Uterus (tissue), 4 donors: Measurements from ENCODE around the gene RAB40C. TPM values are rescaled to one million over a fixed set of nuclear protein-coding genes. Genes with fewer than 3 reads are reported as not detected.

ENCODE experiments used
- DNase-seq, 2 donors: peaks; one replicate each; pipeline ENCODE4 v3.0.0-alpha.2; 2019 to 2020
- H3K27ac ChIP-seq, 2 donors: fragments of 200-600 bp; sonication (generic); 1 replicate in 1 of 2; 2 replicates in 1 of 2; pipeline ENCODE4 v1.5.1; 2016 to 2018
- H3K27me3 ChIP-seq, 2 donors: fragments of 200-600 bp; sonication (generic); one replicate each; pipeline ENCODE4 v1.5.1; 2018 to 2019; ENCODE audit warnings: control low read depth in 1 of 2
- H3K36me3 ChIP-seq, 2 donors: fragments of 200-600 bp; sonication (generic); one replicate each; pipeline ENCODE4 v1.5.1; 2019; ENCODE audit warnings: control low read depth in 1 of 2
- H3K4me1 ChIP-seq, 2 donors: fragments of 200-600 bp; sonication (generic); one replicate each; pipeline ENCODE4 v1.5.1; 2018 to 2019; ENCODE audit warnings: control low read depth in 1 of 2
- H3K4me3 ChIP-seq, 2 donors: fragments of 200-600 bp; sonication (generic); 1 replicate in 1 of 2; 2 replicates in 1 of 2; pipeline ENCODE4 v1.5.1; 2018 to 2019; ENCODE audit warnings: mild to moderate bottlenecking in 1 of 2
- H3K9me3 ChIP-seq, 2 donors: fragments of 200-600 bp; sonication (generic); one replicate each; pipeline ENCODE4 v1.5.1; 2019; ENCODE audit warnings: control low read depth in 1 of 2
- CTCF ChIP-seq, 4 experiments: fragments of 200-600 bp in 2 of 4; fragments of 450-650 bp in 2 of 4; sonication (generic) in 2 of 4; IDR thresholded peaks; one replicate each; pipeline ENCODE4 v1.5.1; 2016 to 2019; ENCODE audit warnings: antibody characterized with exemption in 4 of 4, mild to moderate bottlenecking in 2 of 4, moderate library complexity in 1 of 4
- POLR2A ChIP-seq, 2 donors: fragments of 450-650 bp; IDR thresholded peaks; one replicate each; pipeline ENCODE4 v1.6.1; 2016; ENCODE audit warnings: antibody characterized with exemption in 2 of 2, mild to moderate bottlenecking in 1 of 2, moderate library complexity in 1 of 2
- intact Hi-C: fragments of 100-400 bp; cut with DNase I; formaldehyde crosslinking; loops from one replicate; pipeline ENCODE4 v1.15.1; 2023; ENCODE audit warnings: low total_unique reads
- total RNA-seq, 4 donors: library from RNA; depleted of rRNA in 3 of 4; stranded (reverse); fragments of >200 nt in 3 of 4; gene quantifications; one replicate each; pipeline versions ENCODE4 v1.1.0 to v1.2.4, GENCODE V29; 2014 to 2023
- donor health status: DM: yes; HTN: yes; CAD: no.

Gene RAB40C
- total RNA-seq, 4 donors from 2014 or later = 0.59 to 25.4 (median 14.3) TPM

GRCh38 chr16:648071-648780 is 58.4 kb downstream of the RAB40C start:
- intact Hi-C loops = no loop called here
- TF ChIP-seq POLR2A (IDR thresholded peaks at IDR 0.05) = no peak
- TF ChIP-seq CTCF (IDR thresholded peaks at IDR 0.05) = peak in 1 of 4 experiments; percentile 7
- no peaks in the 10 kb centered on the region for H3K36me3 ChIP-seq
- H3K4me1 ChIP-seq = peaks cover 0 to 26% of the 10 kb centered on the region in 2 donors
- no peaks in the 10 kb centered on the region for H3K9me3 ChIP-seq
- DNase-seq = no peak
- peak overlapping the region; percentile 71 to 91 for H3K27ac ChIP-seq
- no peaks in the 10 kb centered on the region for H3K27me3 ChIP-seq
- H3K4me3 ChIP-seq = peak overlapping the region; percentile 40 to 75

GRCh38 chr16:648781-649589 is 59.1 kb downstream of the RAB40C start, which contains the start of gene WDR90:
Gene WDR90, plus strand, starts transcription at chr16:649365. Its CDS starts 52 bp downstream, at chr16:649417.
- intact Hi-C loops = no loop called here

GRCh38 chr16:649631-650030 is 59.8 kb downstream of the RAB40C start:
- TF ChIP-seq POLR2A (IDR thresholded peaks at IDR 0.05) (no peak), CTCF (IDR thresholded peaks at IDR 0.05) (no peak)
- Histone ChIP-seq H3K4me1 (peaks cover 0 to 26% of the 10 kb centered on the region in 2 donors), H3K4me3 (peak overlapping the region; percentile 40 to 75), H3K27ac (peak overlapping the region; percentile 29 to 91), H3K27me3 (no peaks in the 10 kb centered on the region), H3K9me3 (no peaks in the 10 kb centered on the region), H3K36me3 (no peaks in the 10 kb centered on the region)
- intact Hi-C loops = no loop called here
- no peak for DNase-seq

More at GRCh38 chr16:648781-649589, 59.1 kb downstream of the RAB40C start, which contains the start of gene WDR90:
- Histone ChIP-seq H3K27me3 (no peaks in the 10 kb centered on the region), H3K36me3 (no peaks in the 10 kb centered on the region), H3K4me1 (peaks cover 0 to 26% of the 10 kb centered on the region in 2 donors), H3K9me3 (no peaks in the 10 kb centered on the region), H3K27ac (peak within 1 kb of the TSS; percentile 71 to 91), H3K4me3 (peak within 1 kb of the TSS; percentile 40 to 75)
- peak in 1 of 4 experiments; percentile 47 for TF ChIP-seq CTCF (IDR thresholded peaks at IDR 0.05)
- peak; percentile 48 to 76 for TF ChIP-seq POLR2A (IDR thresholded peaks at IDR 0.05)
- peak; percentile 88 to 93 for DNase-seq

GRCh38 chr16:651844-652243 is 62.0 kb downstream of the RAB40C start:
- DNase-seq = no peak
- Histone ChIP-seq H3K27ac (no peak overlapping the region), H3K4me3 (no peak overlapping the region), H3K4me1 (peaks cover 0 to 26% of the 10 kb centered on the region in 2 donors), H3K27me3 (no peaks in the 10 kb centered on the region), H3K9me3 (no peaks in the 10 kb centered on the region), H3K36me3 (no peaks in the 10 kb centered on the region)
- intact Hi-C loops = no loop called here
- TF ChIP-seq POLR2A (IDR thresholded peaks at IDR 0.05) (no peak), CTCF (IDR thresholded peaks at IDR 0.05) (no peak)
